HG02759 (cell line): ENCODE data around the gene SH3TC2.

Source experiments
- ATAC-seq: cut with Tn5 transposase; IDR thresholded peaks from one replicate; pipeline ENCODE4 v1.9.1; 2021; ENCODE audit warnings: mild to moderate bottlenecking, moderate library complexity; ENCODE audit not compliant: unreplicated experiment

SH3TC2 gene

GRCh38 chr5:149002761-149003689 is 59.8 kb downstream of the SH3TC2 start:
- ATAC-seq: no peak

- no peak for ATAC-seq
Measured at GRCh38 chr5:149002053-149002452, 60.8 kb downstream of the SH3TC2 start.

- no peak for ATAC-seq
Measured at GRCh38 chr5:149001162-149001561, 61.7 kb downstream of the SH3TC2 start.

- no peak for ATAC-seq
Measured at GRCh38 chr5:148999741-149000140, 63.1 kb downstream of the SH3TC2 start.

- ATAC-seq: peak; percentile 44
Measured at GRCh38 chr5:148998174-148998797, 64.6 kb downstream of the SH3TC2 start.

- ATAC-seq: no peak
Measured at GRCh38 chr5:148996270-148996669, 66.6 kb downstream of the SH3TC2 start.

- ATAC-seq: no peak
Measured at GRCh38 chr5:148995791-148996190, 67.1 kb downstream of the SH3TC2 start.

GRCh38 chr5:148993283-148993936 is 69.5 kb downstream of the SH3TC2 start:
- no peak for ATAC-seq

GRCh38 chr5:148992265-148992664 is 70.6 kb downstream of the SH3TC2 start:
- no peak for ATAC-seq

- ATAC-seq: no peak
Measured at GRCh38 chr5:148991566-148991965, 71.3 kb downstream of the SH3TC2 start.

GRCh38 chr5:148990817-148991216 is 72.0 kb downstream of the SH3TC2 start:
- ATAC-seq: no peak

GRCh38 chr5:148989567-148989966 is 73.3 kb downstream of the SH3TC2 start:
- ATAC-seq: no peak

- no peak for ATAC-seq
Measured at GRCh38 chr5:148988328-148988727, 74.5 kb downstream of the SH3TC2 start.

- no peak for ATAC-seq
Measured at GRCh38 chr5:148986636-148987035, 76.2 kb downstream of the SH3TC2 start.

GRCh38 chr5:148984345-148984744 is 78.5 kb downstream of the SH3TC2 start:
- ATAC-seq: no peak

GRCh38 chr5:148981353-148981752 is 81.5 kb downstream of the SH3TC2 start:
- ATAC-seq: no peak

GRCh38 chr5:148980731-148981130 is 82.1 kb downstream of the SH3TC2 start:
- no peak for ATAC-seq

- no peak for ATAC-seq
Measured at GRCh38 chr5:148979083-148979723, 83.7 kb downstream of the SH3TC2 start.

- no peak for ATAC-seq
Measured at GRCh38 chr5:148978370-148979082, 84.3 kb downstream of the SH3TC2 start.

- no peak for ATAC-seq
Measured at GRCh38 chr5:148976569-148977381, 86.1 kb downstream of the SH3TC2 start.
